GM12891 (cell line): ENCODE data around the gene CUBN.

ENCODE experiments used
- DNase-seq: peaks from one replicate; pipeline ENCODE4 v3.0.0; 2011; ENCODE audit warnings: low spot score; ENCODE audit not compliant: insufficient read length
- FAIRE-seq: peaks from 2 replicates; lab custom pipeline; 2011; peaks lifted over from hg19 to GRCh38; lab: Jason Lieb, UNC
- PAX5 ChIP-seq: IDR thresholded peaks from 2 replicates; pipeline ENCODE4 v1.6.1; 2011; ENCODE audit warnings: low read length, moderate library complexity, mild to moderate bottlenecking; ENCODE audit not compliant: insufficient read depth, severe bottlenecking
- POLR2A ChIP-seq: IDR thresholded peaks from 2 replicates; pipeline ENCODE4 v1.6.1; 2011; ENCODE audit warnings: low read depth, low read length, control low read depth
- POLR2AphosphoS5 ChIP-seq: IDR thresholded peaks from 2 replicates; pipeline ENCODE4 v1.6.1; 2011; ENCODE audit warnings: low read depth, low read length, control low read depth
- POU2F2 ChIP-seq: IDR thresholded peaks from 2 replicates; pipeline ENCODE4 v1.6.1; 2011; ENCODE audit warnings: low read depth, mild to moderate bottlenecking, control low read depth, low read length, moderate library complexity
- SPI1 ChIP-seq: IDR thresholded peaks from 2 replicates; pipeline ENCODE4 v1.6.1; 2011; ENCODE audit warnings: low read depth, low read length, control low read depth
- TAF1 ChIP-seq: IDR thresholded peaks from 2 replicates; pipeline ENCODE4 v1.6.1; 2011; ENCODE audit warnings: low read depth, low read length, control low read depth

CUBN gene

GRCh38 chr10:16904049-16904448 lies 225.6 kb downstream of the CUBN start:
- DNase-seq (no peak), FAIRE-seq (no peak)
- TF ChIP-seq SPI1 (no peak), POU2F2 (no peak), POLR2AphosphoS5 (no peak), TAF1 (no peak), POLR2A (no peak), PAX5 (no peak)

GRCh38 chr10:16902606-16903005 lies 227.0 kb downstream of the CUBN start:
- no peak for DNase-seq
- FAIRE-seq, result no peak
- no peak for TF ChIP-seq POLR2AphosphoS5
- TF ChIP-seq POU2F2, result no peak
- TF ChIP-seq SPI1, result no peak
- no peak for TF ChIP-seq TAF1
- TF ChIP-seq POLR2A, result no peak
- TF ChIP-seq PAX5, result no peak

GRCh38 chr10:16901106-16901505 lies 228.5 kb downstream of the CUBN start:
- no peak for DNase-seq
- TF ChIP-seq TAF1 (no peak), POU2F2 (no peak), POLR2AphosphoS5 (no peak), SPI1 (no peak), POLR2A (no peak), PAX5 (no peak)
- no peak for FAIRE-seq

GRCh38 chr10:16896993-16897392 lies 232.6 kb downstream of the CUBN start:
- FAIRE-seq (no peak), DNase-seq (no peak)
- no peak for TF ChIP-seq TAF1

- FAIRE-seq (no peak), DNase-seq (no peak)
- no peak for TF ChIP-seq POU2F2
- TF ChIP-seq POLR2AphosphoS5, result no peak
- TF ChIP-seq SPI1, result no peak
- no peak for TF ChIP-seq POLR2A
- no peak for TF ChIP-seq PAX5
- TF ChIP-seq TAF1, result no peak
These were observed 234.8 kb downstream of the CUBN start for GRCh38 chr10:16894821-16895220.

- FAIRE-seq (no peak), DNase-seq (no peak)
- TF ChIP-seq TAF1 (no peak), SPI1 (no peak), PAX5 (no peak), POU2F2 (no peak)
These were observed 235.9 kb downstream of the CUBN start for GRCh38 chr10:16893664-16894063.

GRCh38 chr10:16891375-16892313 lies 238.0 kb downstream of the CUBN start:
- no peak for DNase-seq
- FAIRE-seq, result peak; percentile 52

GRCh38 chr10:16890691-16891090 lies 238.9 kb downstream of the CUBN start:
- FAIRE-seq, result no peak
- DNase-seq, result no peak
- TF ChIP-seq POLR2AphosphoS5 (no peak), TAF1 (no peak), SPI1 (no peak), POU2F2 (no peak), PAX5 (no peak), POLR2A (no peak)

More at GRCh38 chr10:16891375-16892313, 238.0 kb downstream of the CUBN start:
- peak; percentile 94 for TF ChIP-seq POLR2AphosphoS5
- TF ChIP-seq SPI1, result peak; percentile 63
- peak; percentile 94 for TF ChIP-seq POLR2A
- TF ChIP-seq POU2F2, result peak; percentile 37; the same call in 1 of the 2 replicates
- no peak for TF ChIP-seq TAF1
- TF ChIP-seq PAX5, result no peak

- DNase-seq (no peak), FAIRE-seq (no peak)
- TF ChIP-seq POLR2A, result no peak
- no peak for TF ChIP-seq POU2F2
- TF ChIP-seq TAF1, result no peak
- TF ChIP-seq SPI1, result no peak
- TF ChIP-seq POLR2AphosphoS5, result no peak
- TF ChIP-seq PAX5, result no peak
These were observed 242.0 kb downstream of the CUBN start for GRCh38 chr10:16887565-16887964.

GRCh38 chr10:16886031-16886430 lies 243.6 kb downstream of the CUBN start:
- DNase-seq (no peak), FAIRE-seq (no peak)
- no peak for TF ChIP-seq SPI1
- TF ChIP-seq POU2F2, result no peak
- TF ChIP-seq TAF1, result no peak
- no peak for TF ChIP-seq POLR2A
- TF ChIP-seq PAX5, result no peak
- no peak for TF ChIP-seq POLR2AphosphoS5

- no peak for FAIRE-seq
- TF ChIP-seq PAX5 (no peak), POLR2AphosphoS5 (no peak), SPI1 (no peak), POLR2A (no peak), POU2F2 (no peak), TAF1 (no peak)
- DNase-seq, result no peak
These were observed 245.1 kb downstream of the CUBN start for GRCh38 chr10:16884497-16884896.
